Stimulated activated CD4-positive, alpha-beta T cell treated with anti-CD3 and anti-CD28 coated beads, Interleukin-12 subunit alpha, Interleukin-12 subunit beta, amount 100 ng/mL, for 4 hours (primary cell): ENCODE results near the gene ZNF768.

Source experiments
- DNase-seq: peaks from one replicate; pipeline ENCODE4 v3.0.0-alpha.2; 2020

ZNF768 gene

GRCh38 chr16:30526137-30526822, at the start of gene ZNF768:
Gene ZNF768, minus strand, starts transcription at chr16:30526566. Its CDS starts 153 bp downstream, at chr16:30526413.
- DNase-seq, result peak; percentile 45

- no peak for DNase-seq
These were observed 48.3 kb upstream of the ZNF768 start for GRCh38 chr16:30574678-30575077.

GRCh38 chr16:30571445-30572322, 45.3 kb upstream of the ZNF768 start, which contains the start of gene ZNF688:
Gene ZNF688, minus strand, starts transcription at chr16:30571714. Its CDS starts 85 bp downstream, at chr16:30571629.
- peak; percentile 88 for DNase-seq

GRCh38 chr16:30570636-30571444, 44.5 kb upstream of the ZNF768 start:
- no peak for DNase-seq

GRCh38 chr16:30569746-30570635, 43.6 kb upstream of the ZNF768 start:
- DNase-seq, result no peak

GRCh38 chr16:30569281-30569680, 42.9 kb upstream of the ZNF768 start:
- no peak for DNase-seq

- no peak for DNase-seq
These were observed 41.7 kb upstream of the ZNF768 start for GRCh38 chr16:30567991-30568638.

- peak; percentile 54 for DNase-seq
These were observed 41.0 kb upstream of the ZNF768 start for GRCh38 chr16:30567160-30567990.

- DNase-seq, result no peak
These were observed 40.2 kb upstream of the ZNF768 start for GRCh38 chr16:30566531-30566930.

- no peak for DNase-seq
These were observed 39.6 kb upstream of the ZNF768 start for GRCh38 chr16:30565984-30566383.

GRCh38 chr16:30565526-30565925, 39.2 kb upstream of the ZNF768 start:
- no peak for DNase-seq

- no peak for DNase-seq
These were observed 35.7 kb upstream of the ZNF768 start for GRCh38 chr16:30562021-30562420.

GRCh38 chr16:30561089-30561816, 34.9 kb upstream of the ZNF768 start:
- DNase-seq, result no peak

- no peak for DNase-seq
These were observed 33.3 kb upstream of the ZNF768 start for GRCh38 chr16:30559690-30560089.

GRCh38 chr16:30558789-30559377, 32.5 kb upstream of the ZNF768 start:
- DNase-seq, result no peak

GRCh38 chr16:30557957-30558788, 31.8 kb upstream of the ZNF768 start, which contains the start of gene ZNF764:
Gene ZNF764, minus strand, starts transcription at chr16:30558374. Its CDS starts 192 bp downstream, at chr16:30558182.
- DNase-seq, result peak; percentile 92

- DNase-seq, result no peak
These were observed 31.3 kb upstream of the ZNF768 start for GRCh38 chr16:30557707-30557956.

GRCh38 chr16:30556125-30556473, 29.7 kb upstream of the ZNF768 start:
- DNase-seq, result no peak
